ENCODE data around the gene RAB28. TPM values are rescaled to one million over a fixed set of nuclear protein-coding genes. Genes with fewer than 3 reads are reported as not detected.

The RAB28 gene
- total RNA-seq, 1 donor, result 12.3 TPM

DNA sequence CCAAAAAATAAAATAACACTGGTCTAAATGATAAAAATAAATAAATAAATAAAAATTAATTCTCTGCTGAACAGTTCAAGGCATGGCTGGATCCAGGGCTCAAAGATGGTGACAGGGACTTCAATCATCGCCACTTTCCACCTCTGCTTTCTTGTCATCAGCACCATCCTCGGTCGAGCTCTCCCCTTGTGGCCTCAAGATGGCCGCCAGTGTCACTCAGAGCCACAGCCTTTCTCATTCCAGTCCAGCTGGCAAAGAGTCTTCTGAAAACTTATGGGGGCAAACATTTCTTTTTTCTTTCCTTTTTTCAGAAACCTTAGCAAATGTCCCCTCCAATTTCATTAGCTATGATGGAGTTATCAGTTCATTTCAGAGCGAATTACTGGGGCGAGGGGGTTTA is 119.5 kb downstream of the RAB28 start:
- no peaks in the 10 kb centered on the region for H4K20me1 ChIP-seq (ENCODE audit: insufficient read depth, low read length)
- DNase-seq (ENCODE audit: insufficient read length, low spot score, missing footprints), result no peak
- no peak overlapping the region for H3K4me2 ChIP-seq (ENCODE audit: insufficient read depth, low read length)
- no peaks in the 10 kb centered on the region for H3K27me3 ChIP-seq (ENCODE audit: insufficient read depth, low read length)
- no peaks in the 10 kb centered on the region for H3K79me2 ChIP-seq (ENCODE audit: insufficient read depth, low read length)
- no peaks in the 10 kb centered on the region for H3K4me1 ChIP-seq (ENCODE audit: insufficient read depth, low read length)
- no peaks in the 10 kb centered on the region for H3K36me3 ChIP-seq (ENCODE audit: insufficient read depth, low read length)
- H3K9me3 ChIP-seq (ENCODE audit: low read depth, low read length), result no peaks in the 10 kb centered on the region
- H3K27ac ChIP-seq (ENCODE audit: low read depth, low read length), result no peak overlapping the region
- no peak overlapping the region for H2AFZ ChIP-seq (ENCODE audit: low read length)
- TF ChIP-seq CTCF (IDR thresholded peaks at IDR 0.05; ENCODE audit: extremely low read depth, low read depth, low read length), result no peak
- no peak overlapping the region for H3K4me3 ChIP-seq (ENCODE audit: insufficient read depth, low read length)

GRCh38 chr4:13364172-13364571 is 120.0 kb downstream of the RAB28 start:
- no peaks in the 10 kb centered on the region for H3K79me2 ChIP-seq (ENCODE audit: insufficient read depth, low read length)
- H3K4me3 ChIP-seq (ENCODE audit: insufficient read depth, low read length), result no peak overlapping the region
- H3K27ac ChIP-seq (ENCODE audit: low read depth, low read length), result no peak overlapping the region
- no peak for DNase-seq (ENCODE audit: insufficient read length, low spot score, missing footprints)
- no peak overlapping the region for H3K4me2 ChIP-seq (ENCODE audit: insufficient read depth, low read length)
- H4K20me1 ChIP-seq (ENCODE audit: insufficient read depth, low read length), result no peaks in the 10 kb centered on the region
- H2AFZ ChIP-seq (ENCODE audit: low read length), result no peak overlapping the region
- H3K9me3 ChIP-seq (ENCODE audit: low read depth, low read length), result no peaks in the 10 kb centered on the region
- no peaks in the 10 kb centered on the region for H3K36me3 ChIP-seq (ENCODE audit: insufficient read depth, low read length)
- TF ChIP-seq CTCF (IDR thresholded peaks at IDR 0.05; ENCODE audit: extremely low read depth, low read depth, low read length), result no peak
- no peaks in the 10 kb centered on the region for H3K27me3 ChIP-seq (ENCODE audit: insufficient read depth, low read length)
- H3K4me1 ChIP-seq (ENCODE audit: insufficient read depth, low read length), result no peaks in the 10 kb centered on the region

- no peak for DNase-seq (ENCODE audit: insufficient read length, low spot score, missing footprints)
- Histone ChIP-seq H3K4me2 (ENCODE audit: insufficient read depth, low read length) (no peak overlapping the region), H3K27me3 (ENCODE audit: insufficient read depth, low read length) (no peaks in the 10 kb centered on the region), H3K27ac (ENCODE audit: low read depth, low read length) (no peak overlapping the region), H3K9me3 (ENCODE audit: low read depth, low read length) (no peaks in the 10 kb centered on the region), H4K20me1 (ENCODE audit: insufficient read depth, low read length) (no peaks in the 10 kb centered on the region), H3K4me3 (ENCODE audit: insufficient read depth, low read length) (no peak overlapping the region), H3K4me1 (ENCODE audit: insufficient read depth, low read length) (no peaks in the 10 kb centered on the region), H2AFZ (ENCODE audit: low read length) (no peak overlapping the region), H3K36me3 (ENCODE audit: insufficient read depth, low read length) (no peaks in the 10 kb centered on the region), H3K79me2 (ENCODE audit: insufficient read depth, low read length) (no peaks in the 10 kb centered on the region)
- no peak for TF ChIP-seq CTCF (IDR thresholded peaks at IDR 0.05; ENCODE audit: extremely low read depth, low read depth, low read length)
Observed at GRCh38 chr4:13359809-13360208, 124.3 kb downstream of the RAB28 start.

DNA sequence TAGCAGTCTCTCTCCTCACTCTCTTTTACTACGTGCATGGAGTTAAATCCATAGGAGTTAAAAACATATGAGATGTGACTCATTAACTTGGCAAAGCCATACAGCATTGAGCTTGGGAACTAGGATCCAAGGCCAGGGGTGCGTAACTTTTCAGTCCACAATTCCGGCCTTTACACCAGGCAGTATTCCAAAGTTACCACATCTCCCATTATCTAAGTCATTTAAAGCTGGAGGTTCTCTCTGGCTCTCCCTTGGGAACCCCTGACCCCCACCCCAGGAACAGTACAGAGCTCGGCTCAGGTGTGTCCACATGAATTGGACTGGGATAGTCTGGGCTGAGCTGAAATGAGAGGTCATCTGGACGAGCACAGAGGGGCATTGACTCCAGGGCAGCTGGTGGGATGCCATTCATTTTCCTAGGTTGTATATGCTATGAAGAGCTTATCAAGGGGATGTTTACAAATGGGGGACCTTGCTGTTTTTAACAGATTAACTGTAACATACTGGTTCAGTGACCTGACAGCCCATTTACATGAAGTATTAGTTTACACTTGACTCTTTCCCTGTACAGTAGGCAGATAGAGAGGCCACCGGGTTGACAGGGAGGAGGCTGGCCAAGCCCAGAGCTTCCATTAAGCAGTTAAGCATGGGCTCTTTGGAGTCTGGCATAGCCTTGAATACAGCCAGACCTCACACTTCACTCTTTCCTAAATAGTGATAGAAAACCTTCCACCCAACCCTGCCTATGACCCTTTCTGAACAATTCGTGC is 128.8 kb downstream of the RAB28 start:
- no peak overlapping the region for H2AFZ ChIP-seq (ENCODE audit: low read length)
- TF ChIP-seq CTCF (IDR thresholded peaks at IDR 0.05; ENCODE audit: extremely low read depth, low read depth, low read length), result no peak
- H3K9me3 ChIP-seq (ENCODE audit: low read depth, low read length), result no peaks in the 10 kb centered on the region
- DNase-seq (ENCODE audit: insufficient read length, low spot score, missing footprints), result no peak
- H3K79me2 ChIP-seq (ENCODE audit: insufficient read depth, low read length), result no peaks in the 10 kb centered on the region
- no peaks in the 10 kb centered on the region for H3K27me3 ChIP-seq (ENCODE audit: insufficient read depth, low read length)
- no peak overlapping the region for H3K4me3 ChIP-seq (ENCODE audit: insufficient read depth, low read length)
- H3K4me1 ChIP-seq (ENCODE audit: insufficient read depth, low read length), result no peaks in the 10 kb centered on the region
- H3K27ac ChIP-seq (ENCODE audit: low read depth, low read length), result no peak overlapping the region
- H3K4me2 ChIP-seq (ENCODE audit: insufficient read depth, low read length), result no peak overlapping the region
- no peaks in the 10 kb centered on the region for H3K36me3 ChIP-seq (ENCODE audit: insufficient read depth, low read length)
- no peaks in the 10 kb centered on the region for H4K20me1 ChIP-seq (ENCODE audit: insufficient read depth, low read length)

Data from osteoblast (primary cell).